Kidney epithelial cell (primary cell): ENCODE results near the gene PAAF1. TPM values are rescaled to one million over a fixed set of nuclear protein-coding genes. Genes with fewer than 3 reads are reported as not detected.

Source experiments
- DNase-seq: peaks from one replicate; pipeline ENCODE4 v3.0.0-alpha.2; 2010; ENCODE audit warnings: low read depth
- H3K27me3 ChIP-seq: 2 replicates; pipeline ENCODE4 v1.6.0; 2011; ENCODE audit warnings: low read length; ENCODE audit not compliant: control insufficient read depth, insufficient read depth
- H3K36me3 ChIP-seq: 2 replicates; pipeline ENCODE4 v1.5.1; 2011; ENCODE audit warnings: low read length; ENCODE audit not compliant: control insufficient read depth, insufficient read depth
- H3K4me3 ChIP-seq: 2 replicates; pipeline ENCODE4 v1.5.1; 2011; ENCODE audit warnings: low read depth, mild to moderate bottlenecking, control low read depth, low read length
- CTCF ChIP-seq: IDR thresholded peaks from 2 replicates; pipeline ENCODE4 v1.5.1; 2011; ENCODE audit warnings: mild to moderate bottlenecking, moderate library complexity, low read length, control low read depth, inconsistent platforms; ENCODE audit not compliant: insufficient read depth, poor library complexity, severe bottlenecking
- total RNA-seq: library from RNA; depleted of rRNA; stranded (reverse); fragments of >200 nt; gene quantifications from 2 replicates; pipeline ENCODE4 v1.2.3, GENCODE V29; 2015

Gene PAAF1
- total RNA-seq, 1 donor from 2014 or later = 11.9 TPM

GRCh38 chr11:73956876-73957653 is 80.3 kb downstream of the PAAF1 start:
- H3K4me3 ChIP-seq = no peak overlapping the region
- peaks cover 2% of the 10 kb centered on the region for H3K27me3 ChIP-seq
- no peak for DNase-seq
- no peaks in the 10 kb centered on the region for H3K36me3 ChIP-seq
- TF ChIP-seq CTCF = no peak

GRCh38 chr11:73957654-73958361 is 81.0 kb downstream of the PAAF1 start:
- no peak overlapping the region for H3K4me3 ChIP-seq
- no peak for TF ChIP-seq CTCF
- peaks cover 2% of the 10 kb centered on the region for H3K27me3 ChIP-seq
- no peaks in the 10 kb centered on the region for H3K36me3 ChIP-seq
- DNase-seq = no peak

GRCh38 chr11:73958521-73959141 is 81.8 kb downstream of the PAAF1 start:
- Histone ChIP-seq H3K36me3 (no peaks in the 10 kb centered on the region), H3K27me3 (peaks cover 2% of the 10 kb centered on the region), H3K4me3 (no peak overlapping the region)
- no peak for TF ChIP-seq CTCF
- DNase-seq = no peak

GRCh38 chr11:73961321-73961720 is 84.5 kb downstream of the PAAF1 start:
- H3K36me3 ChIP-seq = no peaks in the 10 kb centered on the region
- peaks cover 2% of the 10 kb centered on the region for H3K27me3 ChIP-seq
- no peak overlapping the region for H3K4me3 ChIP-seq
- DNase-seq = no peak
- TF ChIP-seq CTCF = no peak

- DNase-seq = no peak
- Histone ChIP-seq H3K4me3 (no peak overlapping the region), H3K27me3 (peaks cover 2% of the 10 kb centered on the region), H3K36me3 (no peaks in the 10 kb centered on the region)
- no peak for TF ChIP-seq CTCF
Measured at GRCh38 chr11:73962101-73962705, 85.4 kb downstream of the PAAF1 start.
